Spleen (tissue), 7 donors: Measurements from ENCODE around the gene GATA6.

ENCODE experiments used
- POLR2A ChIP-seq, 3 donors: fragments of 450-650 bp; IDR thresholded peaks; one replicate each; pipeline ENCODE4 v1.5.1; 2017; ENCODE audit warnings: antibody characterized with exemption in 3 of 3, mild to moderate bottlenecking in 1 of 3
- TF ChIP-seq, protein P1 (sequence below), 11 experiments: fragments of 200-600 bp in 7 of 11; fragments of 450-650 bp in 4 of 11; sonication (generic) in 4 of 11; IDR thresholded peaks in 8 of 11; conservative IDR thresholded peaks in 3 of 11; 1 replicate in 7 of 11; 2 replicates in 4 of 11; pipeline versions ENCODE4 v1.4.0 to v1.8.0; 2016 to 2021; ENCODE audit warnings: antibody characterized with exemption in 11 of 11, inconsistent platforms in 4 of 11, mild to moderate bottlenecking in 1 of 11
- donor health status: DM: no; HTN: no; CAD: no; lungs with moderate emphysema.
- donor health status: DM: no; HTN: no; CAD: no.
- donor health status: DM: no; HTN: no; CAD: no.

- TF ChIP-seq, protein P1, sequence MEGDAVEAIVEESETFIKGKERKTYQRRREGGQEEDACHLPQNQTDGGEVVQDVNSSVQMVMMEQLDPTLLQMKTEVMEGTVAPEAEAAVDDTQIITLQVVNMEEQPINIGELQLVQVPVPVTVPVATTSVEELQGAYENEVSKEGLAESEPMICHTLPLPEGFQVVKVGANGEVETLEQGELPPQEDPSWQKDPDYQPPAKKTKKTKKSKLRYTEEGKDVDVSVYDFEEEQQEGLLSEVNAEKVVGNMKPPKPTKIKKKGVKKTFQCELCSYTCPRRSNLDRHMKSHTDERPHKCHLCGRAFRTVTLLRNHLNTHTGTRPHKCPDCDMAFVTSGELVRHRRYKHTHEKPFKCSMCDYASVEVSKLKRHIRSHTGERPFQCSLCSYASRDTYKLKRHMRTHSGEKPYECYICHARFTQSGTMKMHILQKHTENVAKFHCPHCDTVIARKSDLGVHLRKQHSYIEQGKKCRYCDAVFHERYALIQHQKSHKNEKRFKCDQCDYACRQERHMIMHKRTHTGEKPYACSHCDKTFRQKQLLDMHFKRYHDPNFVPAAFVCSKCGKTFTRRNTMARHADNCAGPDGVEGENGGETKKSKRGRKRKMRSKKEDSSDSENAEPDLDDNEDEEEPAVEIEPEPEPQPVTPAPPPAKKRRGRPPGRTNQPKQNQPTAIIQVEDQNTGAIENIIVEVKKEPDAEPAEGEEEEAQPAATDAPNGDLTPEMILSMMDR (IDR thresholded peaks at IDR 0.05 in 8 of 11, conservative IDR thresholded peaks at IDR 0.05 in 3 of 11) = no peak
- TF ChIP-seq POLR2A (IDR thresholded peaks at IDR 0.05) = no peak
These were observed 4.9 kb upstream of the GATA6 start for GRCh38 chr18:22164337-22165048.
